Transverse colon (tissue), 4 donors: Measurements from ENCODE around the gene AK2.

Experiments used
- POLR2A ChIP-seq: fragments of 450-650 bp; IDR thresholded peaks from one replicate; pipeline ENCODE4 v1.6.1; 2016; ENCODE audit warnings: antibody characterized with exemption, mild to moderate bottlenecking, moderate library complexity
- POLR2AphosphoS5 ChIP-seq, 3 donors: sonication (generic); formaldehyde crosslinking; IDR thresholded peaks; one replicate each; pipeline ENCODE4 v1.6.1; 2016; ENCODE audit warnings: antibody characterized with exemption in 3 of 3
- TF ChIP-seq, protein P1 (sequence below), 5 experiments: fragments of 200-600 bp in 3 of 5; fragments of 450-650 bp in 2 of 5; sonication (generic) in 3 of 5; IDR thresholded peaks; 1 replicate in 2 of 5; 2 replicates in 3 of 5; pipeline ENCODE4 v1.5.1; 2016 to 2017; ENCODE audit warnings: antibody characterized with exemption in 5 of 5, inconsistent platforms in 3 of 5, mild to moderate bottlenecking in 2 of 5, moderate library complexity in 1 of 5

DNA sequence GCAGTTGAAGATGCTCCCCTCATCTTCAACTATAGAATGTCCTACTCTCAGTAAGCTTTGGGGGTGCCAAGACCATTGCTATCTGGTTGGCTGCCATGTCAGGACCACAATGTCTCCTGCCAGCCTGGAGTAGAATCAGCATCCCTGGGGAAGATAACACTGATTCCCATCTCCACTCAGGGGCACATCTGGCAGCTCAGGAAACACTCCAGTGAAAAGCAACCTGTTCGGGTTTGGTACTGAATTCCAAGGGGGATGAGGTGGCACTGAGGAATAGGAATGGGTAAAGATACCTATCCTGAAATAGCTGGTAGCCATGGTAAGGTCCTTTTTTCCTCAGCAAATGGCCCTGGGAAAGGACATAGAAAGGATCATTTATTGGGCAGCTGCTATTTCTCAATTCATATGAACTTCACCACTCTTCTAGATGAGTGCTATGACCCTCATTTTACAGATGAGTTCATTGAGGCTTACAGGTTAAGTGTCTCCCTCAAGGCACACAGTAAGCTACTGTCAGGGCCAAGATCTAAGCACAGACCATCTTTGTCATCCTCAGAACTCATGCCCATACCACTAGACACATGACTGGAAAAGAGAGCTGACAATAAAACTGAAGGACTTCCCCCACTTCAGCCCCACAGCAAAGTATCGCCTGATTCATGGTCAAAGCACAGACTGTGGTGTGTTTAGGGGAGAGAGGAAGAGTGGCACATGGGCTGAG is 31.4 kb downstream of the AK2 start:
- TF ChIP-seq, protein P1, sequence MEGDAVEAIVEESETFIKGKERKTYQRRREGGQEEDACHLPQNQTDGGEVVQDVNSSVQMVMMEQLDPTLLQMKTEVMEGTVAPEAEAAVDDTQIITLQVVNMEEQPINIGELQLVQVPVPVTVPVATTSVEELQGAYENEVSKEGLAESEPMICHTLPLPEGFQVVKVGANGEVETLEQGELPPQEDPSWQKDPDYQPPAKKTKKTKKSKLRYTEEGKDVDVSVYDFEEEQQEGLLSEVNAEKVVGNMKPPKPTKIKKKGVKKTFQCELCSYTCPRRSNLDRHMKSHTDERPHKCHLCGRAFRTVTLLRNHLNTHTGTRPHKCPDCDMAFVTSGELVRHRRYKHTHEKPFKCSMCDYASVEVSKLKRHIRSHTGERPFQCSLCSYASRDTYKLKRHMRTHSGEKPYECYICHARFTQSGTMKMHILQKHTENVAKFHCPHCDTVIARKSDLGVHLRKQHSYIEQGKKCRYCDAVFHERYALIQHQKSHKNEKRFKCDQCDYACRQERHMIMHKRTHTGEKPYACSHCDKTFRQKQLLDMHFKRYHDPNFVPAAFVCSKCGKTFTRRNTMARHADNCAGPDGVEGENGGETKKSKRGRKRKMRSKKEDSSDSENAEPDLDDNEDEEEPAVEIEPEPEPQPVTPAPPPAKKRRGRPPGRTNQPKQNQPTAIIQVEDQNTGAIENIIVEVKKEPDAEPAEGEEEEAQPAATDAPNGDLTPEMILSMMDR (IDR thresholded peaks at IDR 0.05) = no peak
- TF ChIP-seq POLR2A (no peak), POLR2AphosphoS5 (IDR thresholded peaks at IDR 0.05) (no peak)
